GM18520 (cell line): Measurements from ENCODE around the gene DEPDC1B.
"Not testable (repeated sequence)": the region's sequence is repeated elsewhere in the genome, so short reads cannot be mapped to it uniquely, and the experiment has no call there.

Source experiments
- ATAC-seq: cut with Tn5 transposase; IDR thresholded peaks from one replicate; pipeline ENCODE4 v1.9.1; 2021; ENCODE audit not compliant: unreplicated experiment

DEPDC1B gene

DNA sequence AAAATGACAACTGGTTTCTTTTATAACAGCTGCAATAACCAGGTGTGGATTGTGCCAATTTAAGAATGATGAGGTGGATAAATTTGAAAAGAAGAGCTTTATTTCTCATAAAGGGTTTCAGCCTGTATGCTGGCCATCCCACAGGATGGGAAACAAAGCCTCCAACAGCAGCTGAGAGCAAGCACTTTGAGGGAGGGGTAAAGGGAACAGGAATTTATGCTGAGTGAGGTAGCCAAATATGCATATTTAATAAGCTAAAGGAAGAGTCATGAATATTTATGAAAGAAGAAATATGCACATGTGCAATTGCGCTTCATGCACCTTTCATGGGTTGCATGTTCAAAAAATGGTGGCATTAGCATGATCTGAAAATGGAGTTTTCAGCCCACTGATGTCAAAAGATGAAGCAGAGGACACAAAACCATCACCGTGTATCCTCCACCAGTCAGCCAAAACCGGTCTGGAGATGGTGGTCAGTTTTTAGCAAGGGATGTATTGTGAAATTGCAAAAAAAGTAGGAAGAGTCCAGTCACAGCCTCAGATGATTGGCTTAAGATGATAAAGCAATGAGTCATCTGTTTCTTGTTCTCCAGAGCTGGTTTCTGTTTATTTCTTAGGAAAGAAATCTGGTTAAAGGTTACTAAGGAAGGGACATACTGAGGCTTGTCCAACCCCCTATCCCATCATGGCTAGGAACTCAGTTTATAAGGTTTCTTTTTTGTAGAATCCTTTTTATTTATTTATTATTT, 47.9 kb downstream of the DEPDC1B start:
- no peak for ATAC-seq

DNA sequence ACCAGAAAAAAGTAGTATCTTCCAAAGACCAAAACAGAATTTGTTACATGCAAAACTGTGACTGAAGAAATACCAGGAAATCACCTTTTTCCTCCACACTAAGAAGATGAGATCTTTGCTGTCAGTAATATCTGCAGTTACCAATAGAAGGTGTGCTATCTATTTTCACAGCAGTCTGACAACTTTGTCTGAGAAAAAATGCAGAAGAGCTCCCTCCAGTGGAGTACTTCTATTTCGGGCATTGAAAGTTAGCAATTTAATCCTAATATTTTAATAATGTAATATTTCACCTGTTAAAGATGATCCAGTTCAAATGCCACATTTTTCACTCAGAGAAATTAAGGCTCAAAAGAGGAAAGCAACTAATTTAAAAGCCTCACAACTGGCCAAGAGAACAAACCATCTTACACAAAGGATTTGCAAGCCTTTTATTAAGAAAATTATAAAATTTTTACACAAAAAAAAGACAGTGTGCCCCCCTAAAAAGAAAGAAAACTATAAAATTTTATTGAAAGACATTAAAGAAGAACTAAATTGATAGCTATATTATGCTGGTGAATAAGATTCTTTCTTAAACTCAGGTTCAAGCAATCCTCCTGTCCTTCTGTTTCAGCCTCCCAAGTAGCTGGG, 50.6 kb downstream of the DEPDC1B start:
- ATAC-seq: peak; percentile 52

DNA sequence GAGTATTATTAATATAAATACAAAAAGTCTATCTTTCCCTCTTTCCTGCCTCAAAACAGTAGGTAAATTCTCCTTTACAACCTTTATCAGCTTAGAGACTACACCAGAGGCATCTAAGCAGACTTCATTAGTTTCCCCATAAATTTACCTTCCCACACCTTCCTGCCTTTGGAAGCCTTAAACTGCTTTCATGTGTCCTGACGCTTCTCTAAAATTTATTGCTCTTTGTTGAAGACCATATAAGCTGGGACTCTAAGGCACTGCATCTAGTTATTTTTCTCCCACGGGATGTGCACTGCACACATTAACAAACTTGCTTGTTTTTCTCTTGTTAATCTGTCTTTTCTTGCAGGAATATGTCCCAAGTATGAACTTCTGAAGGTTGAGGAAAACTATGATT, 51.8 kb downstream of the DEPDC1B start:
- ATAC-seq: no peak

DNA sequence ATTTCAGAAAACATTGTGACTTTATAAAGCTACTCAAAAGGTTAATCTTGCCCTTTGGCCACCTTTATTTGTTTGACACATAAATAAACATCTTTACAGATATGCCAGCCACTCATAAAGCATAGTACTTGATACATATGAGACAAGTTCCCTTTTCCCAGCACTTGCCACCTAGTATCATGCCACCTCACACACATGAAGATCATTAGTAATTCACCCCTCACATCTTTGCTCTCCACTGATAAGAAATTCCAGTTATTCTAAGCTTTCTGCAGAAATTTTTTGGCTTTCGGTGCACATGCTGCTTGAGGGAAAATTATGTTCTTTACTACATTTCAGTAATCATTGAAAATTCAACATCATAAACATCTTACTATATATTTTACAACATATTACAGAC, 59.1 kb downstream of the DEPDC1B start:
- no peak for ATAC-seq

DNA sequence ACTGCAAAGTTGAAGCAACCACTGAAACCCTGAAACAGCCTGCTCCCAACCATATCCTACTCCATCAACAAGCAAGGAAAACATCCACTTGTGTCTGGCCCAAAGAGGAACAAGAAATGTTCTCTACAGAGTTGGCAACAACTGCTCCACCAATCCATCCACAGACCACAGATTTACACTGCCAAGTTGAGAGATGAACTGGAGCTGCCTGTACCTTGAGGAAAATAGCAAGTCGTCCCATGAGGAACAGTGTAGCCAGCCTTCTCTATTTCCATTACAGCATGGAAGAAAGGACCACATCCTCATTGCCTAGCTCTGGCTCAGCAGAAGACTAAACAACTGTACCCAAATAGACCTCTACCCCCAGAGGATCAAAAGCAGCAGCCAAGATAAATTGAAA, 60.4 kb downstream of the DEPDC1B start:
- ATAC-seq: no peak

DNA sequence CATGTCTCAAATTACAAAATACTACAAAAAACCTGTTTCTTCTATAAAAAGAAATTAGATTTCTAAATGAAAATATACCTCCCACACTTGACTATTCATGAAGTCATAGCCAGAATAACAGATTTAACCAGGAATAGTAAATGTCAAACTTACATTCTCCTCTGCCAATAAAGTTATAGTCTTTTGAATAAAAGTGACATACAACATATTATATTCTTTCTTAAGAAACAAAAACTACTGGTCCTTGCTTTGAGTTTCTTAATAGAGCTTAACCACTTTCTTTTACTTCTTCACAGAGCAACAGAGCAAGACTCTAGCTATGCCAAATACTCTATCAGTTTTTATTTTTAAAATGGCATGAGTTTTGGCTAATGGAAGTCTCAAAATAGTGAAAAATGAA, 61.7 kb downstream of the DEPDC1B start:
- no peak for ATAC-seq

DNA sequence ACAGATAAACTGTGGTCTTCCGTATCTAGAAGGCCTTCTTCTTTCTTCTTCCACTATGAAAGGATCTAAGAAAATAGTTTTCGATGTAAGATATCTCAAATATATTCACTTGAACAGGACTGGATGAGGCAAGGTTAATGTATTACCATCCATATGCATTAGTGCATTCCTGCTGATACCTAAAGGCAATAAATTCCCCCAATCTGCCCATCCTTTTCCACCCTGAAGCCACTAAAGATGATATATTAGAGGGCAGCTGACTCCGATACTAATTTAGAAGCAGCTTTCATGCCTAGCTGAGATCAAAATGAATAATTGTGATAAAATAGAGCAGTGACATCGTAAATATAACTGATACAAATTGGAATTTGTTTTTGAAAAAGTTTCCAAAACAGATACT, 63.3 kb downstream of the DEPDC1B start:
- ATAC-seq: no peak

DNA sequence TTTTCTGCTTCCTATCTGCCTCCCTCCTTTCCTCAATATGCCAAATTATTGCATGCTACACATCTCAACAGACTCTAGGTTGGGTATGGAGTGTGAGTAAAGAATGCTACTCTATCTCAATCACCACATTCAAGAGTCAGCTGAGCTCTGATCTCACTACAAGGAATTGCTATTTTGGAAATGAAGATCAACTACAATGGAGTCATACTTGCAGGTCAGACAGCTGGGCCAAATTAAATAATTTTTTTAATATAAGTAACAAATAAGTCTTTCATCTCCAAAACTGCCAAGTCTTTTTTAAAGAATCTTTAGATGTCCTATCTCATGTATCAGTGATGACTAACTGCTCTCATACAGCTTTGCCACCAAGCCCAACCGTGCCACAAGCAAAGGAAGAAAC, 64.0 kb downstream of the DEPDC1B start:
- ATAC-seq: no peak

DNA sequence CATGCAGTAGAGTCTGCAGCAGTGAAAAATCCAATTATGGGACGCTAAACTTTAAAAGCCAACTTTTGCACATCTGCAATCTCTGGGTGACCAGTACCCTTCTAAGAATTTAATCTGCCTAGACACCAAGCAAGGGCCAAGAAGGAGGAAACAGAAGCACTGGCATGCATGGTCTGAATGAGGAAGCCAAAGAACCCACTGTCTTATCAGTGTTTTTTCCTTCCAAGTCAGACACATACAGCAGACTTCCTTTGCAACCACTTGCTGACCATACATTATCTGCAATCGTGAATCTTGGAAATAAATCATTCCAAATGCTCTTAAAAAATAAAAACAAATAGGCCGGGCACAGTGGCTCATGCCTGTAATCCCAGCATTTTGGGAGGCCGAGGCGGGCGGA, 65.9 kb downstream of the DEPDC1B start:
- no peak for ATAC-seq

DNA sequence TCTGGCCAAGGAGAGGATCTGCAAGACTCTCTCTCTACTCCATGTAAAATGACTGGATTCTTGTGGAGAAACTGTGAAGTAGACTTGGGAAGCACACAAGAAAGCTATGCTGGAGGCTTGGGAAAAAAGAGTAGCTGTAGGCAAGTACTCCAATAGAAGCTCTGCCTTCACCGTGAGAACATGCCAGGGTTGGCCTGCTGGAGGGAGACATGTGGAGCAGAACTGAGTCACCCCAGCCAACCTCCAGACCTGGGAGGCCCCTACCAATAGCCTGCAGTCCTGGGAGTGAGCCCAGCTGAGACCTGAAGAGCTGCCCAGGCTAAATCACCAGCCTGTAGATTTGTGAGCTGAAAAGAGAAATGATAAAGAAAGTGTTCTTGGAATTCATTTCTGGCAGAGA, 66.6 kb downstream of the DEPDC1B start:
- ATAC-seq: no peak

DNA sequence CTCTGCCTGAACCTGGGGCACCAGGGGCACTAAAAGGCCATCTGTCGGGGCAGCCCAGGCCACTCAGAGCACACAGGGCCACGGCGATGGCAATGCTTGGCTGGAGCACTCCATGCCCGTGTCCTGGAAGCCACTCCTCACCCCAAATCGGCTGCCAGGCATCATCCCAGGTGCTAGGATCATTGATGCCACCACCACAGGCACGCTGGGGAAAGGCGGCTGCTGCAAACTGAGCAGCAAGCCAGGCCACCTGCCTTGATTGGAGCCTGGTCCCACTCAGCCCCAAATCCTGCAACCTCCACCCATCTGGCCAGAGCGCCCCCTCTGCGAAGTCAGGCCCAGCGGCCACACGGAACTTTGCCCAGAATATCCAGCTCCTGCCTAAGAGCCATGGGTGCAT, 67.8 kb downstream of the DEPDC1B start:
- no peak for ATAC-seq

DNA sequence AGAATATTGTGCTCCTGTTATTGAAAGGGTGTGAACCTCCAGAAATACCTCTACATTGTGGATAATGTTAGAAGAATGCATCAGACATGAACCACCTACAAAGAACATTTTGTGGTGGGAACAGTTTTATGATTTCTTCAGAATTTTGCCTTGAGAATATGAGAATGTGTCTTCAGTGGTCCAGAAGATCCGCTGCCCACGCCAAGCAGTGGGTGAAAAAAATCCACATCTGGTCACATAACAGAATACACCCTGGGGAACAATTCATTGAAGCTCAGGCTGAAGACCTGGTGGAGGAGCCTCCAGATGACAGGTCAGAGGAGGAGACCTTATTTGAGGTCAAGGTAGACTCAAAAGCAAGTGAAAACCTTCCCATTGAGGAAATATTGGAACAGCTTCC, 69.1 kb downstream of the DEPDC1B start:
- ATAC-seq: no peak

DNA sequence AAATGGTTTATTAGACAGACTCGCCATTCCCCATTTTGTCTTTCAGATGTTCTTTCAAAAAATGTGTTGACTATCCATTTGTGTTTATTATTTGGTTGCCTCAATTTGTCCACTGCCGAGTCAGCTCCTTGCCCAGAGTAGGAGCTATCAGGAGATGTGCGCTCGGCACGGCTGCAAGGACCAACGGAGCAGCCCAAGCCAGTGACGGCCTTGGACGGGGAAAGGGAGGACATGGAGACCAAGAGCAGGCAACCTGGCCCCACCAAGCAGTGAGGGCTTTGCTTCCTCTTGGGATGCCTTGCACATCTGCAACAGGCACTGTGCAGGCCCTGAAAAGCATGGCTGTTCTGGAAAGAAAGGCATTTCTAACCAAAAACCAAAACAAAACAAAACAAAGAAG, 69.8 kb downstream of the DEPDC1B start:
- ATAC-seq: no peak

DNA sequence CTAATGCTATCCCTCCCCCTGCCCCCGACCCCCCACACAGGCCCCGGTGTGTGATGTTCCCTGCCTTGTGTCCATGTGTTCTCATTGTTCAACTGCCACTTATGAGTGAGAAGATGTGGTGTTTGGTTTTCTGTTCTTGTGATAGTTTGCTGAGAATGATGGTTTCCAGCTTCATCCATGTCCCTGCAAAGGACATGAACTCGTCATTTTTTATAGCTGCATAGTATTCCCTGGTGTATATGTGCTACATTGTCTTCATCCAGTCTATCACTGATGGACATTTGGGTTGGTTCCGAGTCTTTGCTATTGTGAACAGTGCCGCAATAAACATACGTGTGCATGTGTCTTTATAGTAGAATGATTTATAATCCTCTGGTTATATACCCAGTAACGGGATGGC, 75.1 kb downstream of the DEPDC1B start:
- ATAC-seq: not testable (repeated sequence)

DNA sequence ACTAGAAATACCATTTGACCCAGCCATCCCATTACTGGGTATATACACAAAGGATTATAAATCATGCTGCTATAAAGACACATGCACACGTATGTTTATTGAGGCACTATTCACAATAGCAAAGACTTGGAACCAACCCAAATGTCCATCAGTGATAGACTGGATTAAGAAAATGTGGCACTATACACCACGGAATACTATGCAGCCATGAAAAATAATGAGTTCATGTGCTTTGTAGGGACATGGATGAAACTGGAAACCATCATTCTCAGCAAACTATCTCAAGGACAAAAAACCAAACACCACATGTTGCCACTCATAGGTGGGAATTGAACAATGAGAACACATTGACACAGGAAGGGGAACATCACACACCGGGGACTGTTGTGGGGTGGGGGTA, 79.2 kb downstream of the DEPDC1B start:
- ATAC-seq: not testable (repeated sequence)

DNA sequence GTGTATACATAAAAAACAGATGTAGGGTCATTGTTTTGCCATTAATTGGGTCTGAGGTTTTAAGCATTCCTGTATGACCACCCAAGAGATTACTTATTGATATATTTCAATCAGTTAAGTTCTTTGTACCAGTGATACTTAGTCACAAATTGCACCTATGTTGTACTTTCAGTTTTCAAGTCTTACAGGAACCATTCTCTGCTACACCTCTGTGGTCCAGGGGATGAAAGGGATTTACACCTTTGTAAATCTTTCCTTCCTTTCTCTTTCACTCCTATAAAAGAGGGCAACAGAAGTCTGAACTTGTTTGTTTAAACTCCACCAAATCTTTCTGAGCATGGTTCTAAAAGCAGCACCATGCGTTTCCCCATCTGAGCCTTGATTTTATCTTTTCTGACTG, 86.1 kb downstream of the DEPDC1B start:
- peak; percentile 75 for ATAC-seq

DNA sequence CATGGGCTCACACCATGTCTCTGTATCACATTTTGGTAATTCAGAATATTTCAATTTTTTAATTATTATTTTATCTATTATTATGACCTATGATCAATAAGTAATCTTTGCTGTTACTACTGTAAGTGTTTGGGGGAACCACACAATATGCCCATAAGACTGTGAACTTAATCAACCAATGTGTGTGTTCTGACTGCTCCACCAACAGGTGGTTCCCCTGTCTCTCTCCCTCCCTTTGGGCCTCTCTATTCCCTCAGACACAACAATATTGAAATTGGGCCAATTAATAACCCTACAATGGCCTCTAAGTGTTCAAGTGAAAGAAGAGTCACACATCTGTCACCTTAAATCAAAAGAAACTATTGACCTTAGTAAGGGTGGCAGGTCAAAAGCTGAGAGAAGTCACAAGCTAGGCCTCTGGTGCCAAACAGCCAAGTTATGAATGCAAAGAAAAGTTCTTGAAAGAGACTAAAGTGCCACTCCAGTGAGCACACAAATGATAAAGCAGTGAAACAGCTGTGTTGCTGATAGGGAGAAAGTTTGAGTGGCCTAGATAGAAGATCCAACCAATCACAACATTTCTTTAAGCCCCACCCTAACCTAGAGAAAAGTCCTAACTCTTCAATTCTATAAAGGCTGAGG, 88.7 kb downstream of the DEPDC1B start:
- ATAC-seq: no peak

DNA sequence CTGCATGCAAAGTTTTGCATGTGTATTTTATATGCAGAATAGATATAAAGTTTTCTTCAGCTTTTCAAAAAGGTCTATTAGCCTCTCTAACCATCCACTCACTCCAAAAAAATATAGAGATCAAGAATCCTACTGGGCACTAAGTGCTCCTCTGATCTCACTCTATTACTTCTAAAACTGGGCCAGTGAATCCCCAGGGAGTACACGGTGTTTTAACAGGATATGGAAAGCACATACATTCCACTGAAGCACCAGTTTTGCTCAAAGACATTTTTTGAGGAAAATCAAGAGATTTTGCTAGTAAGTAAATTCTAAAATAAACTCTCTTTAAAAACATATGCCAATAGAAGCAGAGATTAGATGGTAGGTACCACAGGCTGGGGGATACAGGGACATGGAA, 95.2 kb downstream of the DEPDC1B start:
- no peak for ATAC-seq

DNA sequence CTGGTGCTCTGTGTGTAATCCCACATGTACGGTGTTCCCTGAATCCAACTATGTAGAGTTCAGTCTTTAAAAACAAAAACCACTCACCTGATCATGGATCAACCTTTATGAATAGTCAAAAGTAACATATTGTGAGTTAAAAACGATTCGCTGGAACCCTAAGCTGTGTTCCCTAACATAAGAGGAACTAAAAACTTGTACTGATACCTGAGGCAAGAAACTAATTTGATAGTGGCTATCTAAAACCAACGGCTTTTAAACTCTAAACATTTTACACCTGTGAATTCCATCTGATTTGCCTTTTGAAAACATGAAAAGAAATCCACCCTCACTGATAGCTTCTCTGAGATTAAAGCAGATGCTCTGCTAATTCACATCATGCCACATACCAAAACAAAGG, 101.5 kb downstream of the DEPDC1B start:
- ATAC-seq: no peak

DNA sequence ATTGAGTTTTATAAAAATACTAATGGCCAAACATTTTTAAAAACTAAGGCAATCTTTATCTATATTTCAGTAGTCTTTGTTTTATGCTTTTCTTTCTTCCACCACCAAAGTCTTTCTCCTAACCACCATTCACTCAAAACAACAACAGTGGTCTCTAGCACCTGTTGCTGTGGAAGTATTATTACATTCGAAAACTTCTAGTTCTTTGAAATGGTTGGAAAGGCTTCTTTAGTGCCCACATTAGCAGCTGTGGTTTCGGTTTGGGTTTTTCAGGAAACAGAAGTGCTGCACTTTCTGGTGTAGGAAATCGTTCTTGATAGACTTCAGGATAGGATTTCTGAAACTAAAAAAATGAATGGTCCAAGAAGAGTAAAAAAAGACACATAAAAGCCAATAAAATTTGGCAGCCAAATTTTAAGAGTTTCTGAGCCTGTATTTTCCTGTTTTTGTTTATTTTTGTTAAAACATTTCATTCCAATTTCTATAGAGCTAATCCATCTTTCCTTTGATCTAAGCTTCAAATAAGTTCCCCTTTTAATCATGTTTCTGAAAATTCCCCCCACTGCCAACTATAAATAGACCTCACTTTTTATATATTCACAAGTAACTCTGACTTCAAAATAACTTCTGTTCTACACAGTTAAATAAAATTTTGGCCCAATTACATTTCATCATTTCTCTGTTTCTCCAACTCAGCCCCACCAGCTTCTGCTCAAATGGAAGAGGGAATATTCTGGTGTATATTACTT, 102.2 kb downstream of the DEPDC1B start:
- peak; percentile 50 for ATAC-seq

DNA sequence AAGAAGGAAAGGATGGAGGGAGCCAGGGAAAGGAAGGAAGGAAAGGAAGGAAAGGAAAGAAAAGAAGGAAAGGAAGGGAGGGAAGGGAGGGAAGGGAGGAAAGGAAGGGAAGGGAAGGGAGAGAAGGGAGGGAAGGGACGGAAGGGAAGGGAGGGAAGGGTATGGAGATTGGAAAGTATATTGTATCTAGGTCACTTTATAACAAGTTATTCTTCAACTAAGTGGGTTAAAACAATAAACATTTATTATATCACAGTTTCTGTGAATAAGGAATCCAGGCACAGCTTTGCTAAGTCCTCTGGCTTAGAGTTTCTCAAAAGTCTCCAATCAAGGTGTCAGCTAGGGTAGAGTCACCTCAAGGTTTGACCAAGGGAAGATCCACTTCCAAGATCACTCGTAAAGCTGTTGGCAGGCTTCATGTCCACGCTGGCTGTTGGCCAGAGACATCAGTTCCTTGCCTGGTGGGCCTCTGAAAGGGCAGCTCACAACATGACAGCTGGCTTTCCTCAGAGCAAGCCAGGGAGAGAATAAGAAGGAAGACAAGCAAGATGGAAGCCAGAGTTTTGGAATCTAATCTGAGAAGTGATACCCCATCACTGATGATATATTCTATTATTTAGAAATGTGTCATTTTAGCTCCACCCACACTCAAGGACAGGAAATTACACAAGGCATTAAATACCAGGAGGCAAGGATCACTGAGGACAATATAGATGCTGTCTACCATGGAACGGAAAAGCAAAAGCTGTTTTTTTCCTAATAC, 105.1 kb downstream of the DEPDC1B start:
- ATAC-seq: no peak
